Stimulated activated effector memory CD8-positive, alpha-beta T cell treated with anti-CD3 and anti-CD28 coated beads, Interleukin-12 subunit alpha, Interleukin-12 subunit beta, amount 100 ng/mL, for 72 hours (primary cell): ENCODE measurements around the gene ITGB4.

Source experiments
- ATAC-seq: fragments of 150-1000 bp; cut with Tn5 transposase; 2 replicates; pipeline ENCODE4 v1.10.0; 2021
- DNase-seq, 2 donors: peaks; one replicate each; pipeline ENCODE4 v3.0.0; 2021 to 2022; ENCODE audit warnings: low spot score in 2 of 2
- H3K27ac Mint-ChIP-seq: one replicate; pipeline ENCODE4 v1.8.0; 2022; ENCODE audit warnings: mild to moderate bottlenecking, mixed read lengths
- H3K36me3 Mint-ChIP-seq: one replicate; pipeline ENCODE4 v1.8.0; 2022; ENCODE audit warnings: mild to moderate bottlenecking, mixed read lengths
- H3K4me1 Mint-ChIP-seq: one replicate; pipeline ENCODE4 v1.8.0; 2022; ENCODE audit warnings: mixed read lengths
- H3K4me3 Mint-ChIP-seq: one replicate; pipeline ENCODE4 v1.8.0; 2022; ENCODE audit warnings: mild to moderate bottlenecking, mixed read lengths
- H3K9me3 Mint-ChIP-seq: one replicate; pipeline ENCODE4 v1.8.0; 2022; ENCODE audit warnings: mixed read lengths

The ITGB4 gene

DNA sequence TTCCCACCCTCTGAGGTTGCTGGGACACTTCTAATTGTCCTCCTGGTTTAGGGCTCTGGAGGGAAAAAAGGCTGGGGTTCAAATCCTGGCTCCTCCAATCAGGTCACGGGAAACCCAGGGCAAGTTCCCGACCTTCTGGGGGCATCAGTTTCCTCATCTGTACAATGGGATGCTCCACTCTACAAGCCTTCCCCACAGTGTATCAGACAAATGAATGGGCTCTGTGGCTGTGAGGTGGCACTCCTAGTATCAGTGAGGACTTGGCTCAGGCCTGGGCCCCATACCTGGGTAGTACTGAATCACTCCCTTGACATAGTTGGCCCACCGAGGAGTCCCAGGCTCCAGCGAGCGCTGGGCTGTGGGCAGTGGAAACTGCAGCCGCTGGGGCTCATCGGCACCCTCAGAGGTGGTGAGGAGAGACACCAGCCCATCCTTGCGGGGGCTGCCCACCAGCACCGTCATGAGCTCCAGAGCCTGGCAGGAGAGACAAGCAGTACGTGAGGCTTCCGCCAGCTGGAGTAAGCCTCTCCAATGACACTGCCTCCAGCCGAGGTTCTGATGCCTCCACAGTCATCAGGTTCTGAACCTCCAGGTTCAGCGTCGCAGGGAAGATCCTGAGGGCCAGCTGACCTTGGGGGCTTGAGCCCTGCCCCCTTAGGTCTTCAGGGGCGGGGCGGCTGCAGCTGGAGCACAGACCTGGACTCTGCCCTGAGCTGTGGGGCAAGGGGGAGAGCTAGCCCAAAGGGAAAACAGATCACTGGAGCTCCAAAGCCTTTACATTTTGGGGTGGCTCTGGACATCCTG is 42.6 kb downstream of the ITGB4 start:
- H3K27ac Mint-ChIP-seq, result peak overlapping the region; percentile 87
- H3K9me3 Mint-ChIP-seq, result no peaks in the 10 kb centered on the region
- H3K36me3 Mint-ChIP-seq, result peaks cover 13% of the 10 kb centered on the region
- peak overlapping the region; percentile 76 for H3K4me3 Mint-ChIP-seq
- ATAC-seq (no peak), DNase-seq (no peak)
- peaks cover 12% of the 10 kb centered on the region for H3K4me1 Mint-ChIP-seq

- ATAC-seq, result no peak
- H3K36me3 Mint-ChIP-seq, result peaks cover 8% of the 10 kb centered on the region
Measured at GRCh38 chr17:75764417-75764710, 43.1 kb downstream of the ITGB4 start.

DNA sequence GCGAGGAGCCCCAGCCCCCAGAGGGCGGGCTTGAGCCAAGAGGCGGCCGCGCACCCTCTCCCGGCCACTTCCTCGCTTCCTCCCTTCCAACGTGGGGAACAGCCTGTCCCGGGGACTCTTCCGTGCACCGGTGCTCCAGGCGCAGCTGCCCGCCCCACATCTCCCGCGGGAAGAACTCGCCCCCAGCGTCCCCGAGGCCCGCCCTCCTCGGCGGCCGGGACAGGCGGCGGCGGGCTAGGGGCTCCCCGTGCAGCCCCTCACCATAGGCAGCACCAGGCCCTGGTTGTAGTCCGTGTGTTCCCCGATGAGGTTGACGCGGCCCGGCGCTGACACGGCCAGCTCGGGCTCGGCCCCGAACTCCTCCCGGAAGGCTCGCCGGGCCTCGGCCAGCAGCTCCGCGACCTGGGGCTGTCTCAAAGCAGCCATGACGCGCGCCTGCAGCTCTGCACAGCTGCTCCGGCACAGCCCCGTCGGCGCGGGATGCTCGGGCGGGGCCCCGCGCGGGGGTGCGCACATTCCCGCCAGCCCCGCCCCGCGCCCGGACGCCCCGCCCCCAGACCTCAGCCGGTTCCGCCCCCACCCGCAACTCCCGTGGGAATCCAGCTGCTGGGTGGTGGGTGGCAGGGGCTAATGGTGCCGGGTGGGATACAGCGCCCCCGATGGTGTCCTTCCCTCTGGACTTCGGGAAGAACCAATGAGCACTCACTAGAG is 43.6 kb downstream of the ITGB4 start, which contains the start of gene GALK1:
GALK1 (minus strand) TSS at position 482 of the 711 bp plus-strand sequence; CDS start at position 426, 56 bp downstream.
- Mint-ChIP-seq H3K36me3 (peaks cover 7% of the 10 kb centered on the region), H3K4me1 (peaks cover 12% of the 10 kb centered on the region), H3K27ac (peak within 1 kb of the TSS; percentile 87), H3K9me3 (no peaks in the 10 kb centered on the region), H3K4me3 (peak within 1 kb of the TSS; percentile 76)
- ATAC-seq (peak; percentile 96), DNase-seq (peak; percentile 53 to 80)

More at GRCh38 chr17:75764417-75764710, 43.1 kb downstream of the ITGB4 start:
- Mint-ChIP-seq H3K9me3 (no peaks in the 10 kb centered on the region), H3K4me1 (peaks cover 12% of the 10 kb centered on the region), H3K27ac (peak overlapping the region; percentile 87), H3K4me3 (peak overlapping the region; percentile 76)
- DNase-seq, result no peak

DNA sequence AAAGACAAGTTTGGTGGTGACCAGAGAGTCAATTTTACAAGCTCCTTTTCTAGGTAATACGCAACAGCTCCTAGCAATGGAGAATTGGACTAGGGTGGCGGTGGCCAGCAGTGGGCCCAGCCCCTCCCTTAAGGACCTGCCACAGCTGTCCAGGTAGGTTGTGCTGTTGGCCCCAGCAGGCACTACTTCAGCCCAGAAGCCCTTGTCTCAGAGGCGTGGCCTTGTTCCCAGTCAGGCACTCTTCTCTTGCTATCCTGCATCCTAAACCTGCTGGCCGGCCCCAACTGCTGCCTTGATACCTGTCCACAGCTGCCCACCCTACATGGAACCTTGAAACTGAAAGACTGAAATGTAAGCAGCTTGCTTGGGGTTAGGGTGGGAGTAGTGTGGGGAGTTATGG is 44.7 kb downstream of the ITGB4 start:
- ATAC-seq (no peak), DNase-seq (no peak)
- Mint-ChIP-seq H3K4me1 (peaks cover 12% of the 10 kb centered on the region), H3K36me3 (peaks cover 7% of the 10 kb centered on the region), H3K27ac (no peak overlapping the region), H3K4me3 (peak overlapping the region; percentile 76), H3K9me3 (no peaks in the 10 kb centered on the region)

- ATAC-seq, result no peak
- DNase-seq, result no peak
- Mint-ChIP-seq H3K4me1 (peaks cover 5% of the 10 kb centered on the region), H3K36me3 (peaks cover 5% of the 10 kb centered on the region), H3K4me3 (no peak overlapping the region), H3K27ac (no peak overlapping the region), H3K9me3 (no peaks in the 10 kb centered on the region)
Measured at GRCh38 chr17:75767881-75768280, 46.6 kb downstream of the ITGB4 start.

DNA sequence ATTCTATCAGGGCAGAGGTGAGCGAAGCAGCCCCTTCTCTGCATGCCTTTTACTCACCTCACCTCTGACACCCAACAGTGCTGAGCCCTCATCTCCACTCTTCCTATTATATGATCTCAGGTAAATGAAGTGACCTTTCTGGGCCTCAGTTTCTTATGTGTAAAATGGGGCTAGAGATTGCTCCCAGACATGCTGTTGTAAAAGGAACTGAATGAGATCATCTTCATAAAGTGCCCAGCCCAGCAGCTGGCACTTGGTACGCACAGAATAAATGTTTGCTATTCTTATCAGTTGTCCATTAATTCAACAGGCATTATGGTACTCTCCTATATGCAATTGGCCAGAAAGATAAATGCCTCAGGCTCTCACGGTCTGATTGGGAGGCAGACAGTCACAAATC is 48.3 kb downstream of the ITGB4 start:
- no peak overlapping the region for H3K4me3 Mint-ChIP-seq
- no peaks in the 10 kb centered on the region for H3K9me3 Mint-ChIP-seq
- peaks cover 16% of the 10 kb centered on the region for H3K36me3 Mint-ChIP-seq
- H3K27ac Mint-ChIP-seq, result no peak overlapping the region
- H3K4me1 Mint-ChIP-seq, result no peaks in the 10 kb centered on the region
- ATAC-seq (no peak), DNase-seq (no peak)

DNA sequence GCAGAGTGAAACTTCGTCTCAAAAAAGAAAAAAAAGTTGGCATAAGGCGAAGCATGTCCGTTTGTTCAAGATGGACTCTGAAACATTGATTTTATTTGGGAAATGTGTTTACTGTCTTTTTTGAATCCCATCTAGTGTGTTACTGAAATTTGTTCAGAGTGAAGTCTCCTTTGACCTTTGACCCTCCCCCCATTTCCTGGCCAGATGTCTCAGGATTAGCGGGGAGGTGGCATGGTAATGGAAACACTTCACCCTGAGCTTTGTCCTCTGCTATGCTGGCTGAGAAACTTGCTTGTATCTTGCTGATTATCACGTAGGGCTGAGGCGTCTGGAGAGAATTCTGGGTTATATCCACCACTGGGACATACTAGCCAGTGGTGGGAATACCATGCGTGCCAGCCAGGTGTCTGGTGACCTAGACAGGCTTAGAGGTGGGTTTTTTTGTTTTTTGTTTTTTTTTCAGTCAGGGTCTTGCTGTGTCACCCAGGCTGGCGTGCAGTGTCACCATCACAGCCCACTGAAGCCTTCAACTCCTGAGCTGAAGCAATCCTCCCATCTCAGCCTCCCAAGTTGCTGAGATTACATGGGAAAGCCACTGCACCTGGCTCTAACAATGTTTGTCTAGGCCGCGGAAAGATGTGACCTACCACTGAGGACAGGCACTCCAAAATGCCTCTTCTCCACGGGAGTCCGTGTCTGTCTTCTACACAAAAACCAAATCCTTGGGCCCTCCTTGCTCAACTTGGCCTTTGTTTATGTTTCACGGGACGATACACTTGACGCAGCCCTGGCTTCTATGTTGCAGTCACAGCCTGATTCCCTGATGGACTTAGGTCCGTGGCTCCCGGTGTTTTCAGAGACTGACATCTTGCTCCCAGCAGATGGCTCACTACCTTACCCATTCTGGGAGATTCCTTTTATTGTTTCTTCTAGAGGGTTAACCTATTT is 50.3 kb downstream of the ITGB4 start:
- no peak overlapping the region for H3K27ac Mint-ChIP-seq
- H3K9me3 Mint-ChIP-seq, result no peaks in the 10 kb centered on the region
- DNase-seq (no peak), ATAC-seq (no peak)
- peaks cover 11% of the 10 kb centered on the region for H3K4me1 Mint-ChIP-seq
- H3K36me3 Mint-ChIP-seq, result peaks cover 36% of the 10 kb centered on the region
- H3K4me3 Mint-ChIP-seq, result no peak overlapping the region

DNA sequence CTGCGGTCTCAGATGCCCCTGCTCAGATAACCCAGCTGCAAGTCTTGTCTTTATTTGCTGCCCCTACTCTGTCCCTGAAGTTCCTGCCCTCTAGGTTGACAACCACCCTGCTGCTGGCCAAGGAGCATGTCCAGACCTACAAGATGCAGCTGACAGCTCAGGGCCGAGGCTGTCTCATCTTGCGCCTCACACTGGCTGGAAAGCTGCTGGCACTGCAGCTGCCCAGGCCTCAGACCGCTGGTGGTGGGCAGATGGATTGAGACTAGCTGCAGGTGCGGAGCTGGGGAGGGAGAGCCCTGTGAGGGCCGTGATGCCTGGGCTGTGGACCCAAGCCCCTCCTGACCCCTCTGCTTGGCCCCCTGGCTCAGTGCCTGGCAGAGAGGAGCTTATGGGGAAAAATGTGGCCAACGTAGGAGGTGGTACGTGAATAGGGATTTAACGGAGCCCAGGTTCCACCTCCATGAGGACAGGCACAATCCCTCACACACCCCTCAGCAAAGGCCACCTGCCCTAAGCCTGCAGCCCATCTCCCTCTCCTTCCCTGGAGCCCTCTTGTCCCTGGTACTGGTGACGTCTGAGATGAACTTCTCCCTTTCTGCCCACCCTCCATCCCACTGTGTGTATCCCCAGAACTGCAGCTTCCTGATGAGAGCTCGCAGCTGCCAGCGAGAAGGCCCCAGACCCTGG is 52.0 kb downstream of the ITGB4 start:
- no peak for ATAC-seq

GRCh38 chr17:75773808-75774470 is 52.7 kb downstream of the ITGB4 start:
- Mint-ChIP-seq H3K4me3 (no peak overlapping the region), H3K9me3 (no peaks in the 10 kb centered on the region), H3K27ac (peak overlapping the region; percentile 99), H3K4me1 (peaks cover 32% of the 10 kb centered on the region), H3K36me3 (peaks cover 60% of the 10 kb centered on the region)
- ATAC-seq (no peak), DNase-seq (no peak)

More for the DNA sequence above, 52.0 kb downstream of the ITGB4 start:
- no peaks in the 10 kb centered on the region for H3K9me3 Mint-ChIP-seq
- H3K27ac Mint-ChIP-seq, result peak overlapping the region; percentile 99
- no peak overlapping the region for H3K4me3 Mint-ChIP-seq
- H3K4me1 Mint-ChIP-seq, result peaks cover 27% of the 10 kb centered on the region
- DNase-seq, result no peak
- peaks cover 53% of the 10 kb centered on the region for H3K36me3 Mint-ChIP-seq

DNA sequence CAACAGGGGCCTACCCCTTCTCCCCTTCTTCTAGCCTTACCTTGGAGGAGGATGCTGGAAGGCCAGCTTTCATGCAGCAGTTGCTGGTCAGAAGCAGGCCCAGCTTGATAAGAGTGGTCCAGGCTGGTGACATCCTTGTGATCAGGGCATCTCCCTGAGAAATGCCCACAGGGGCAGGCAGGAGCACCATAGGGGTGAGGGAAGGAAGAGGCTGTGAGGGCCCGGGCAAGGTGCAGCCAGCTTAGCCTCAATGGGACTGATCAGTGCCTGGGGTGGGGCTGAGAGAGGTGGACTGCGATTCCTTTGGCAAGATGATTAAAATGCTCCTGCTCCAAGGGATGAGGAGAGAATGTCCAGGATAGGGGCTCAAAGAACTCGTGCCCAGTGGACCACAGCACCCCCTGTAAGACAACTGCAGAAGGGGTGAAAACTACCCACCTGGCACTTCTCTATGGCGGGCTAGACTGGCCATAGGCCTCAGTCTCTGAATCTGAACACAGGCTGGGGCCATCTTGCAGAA is 53.3 kb downstream of the ITGB4 start:
- DNase-seq (peak in 1 of 2 donors; percentile 68), ATAC-seq (no peak)
- peaks cover 65% of the 10 kb centered on the region for H3K36me3 Mint-ChIP-seq
- H3K4me3 Mint-ChIP-seq, result no peak overlapping the region
- H3K27ac Mint-ChIP-seq, result peak overlapping the region; percentile 99
- no peaks in the 10 kb centered on the region for H3K9me3 Mint-ChIP-seq
- H3K4me1 Mint-ChIP-seq, result peaks cover 34% of the 10 kb centered on the region

- peak overlapping the region; percentile 77 for H3K4me3 Mint-ChIP-seq
- DNase-seq, result peak in 1 of 2 donors; percentile 71
- ATAC-seq, result no peak
- peaks cover 39% of the 10 kb centered on the region for H3K4me1 Mint-ChIP-seq
- H3K27ac Mint-ChIP-seq, result peak overlapping the region; percentile 99
- peaks cover 71% of the 10 kb centered on the region for H3K36me3 Mint-ChIP-seq
- no peaks in the 10 kb centered on the region for H3K9me3 Mint-ChIP-seq
Measured at GRCh38 chr17:75774991-75775668, 53.9 kb downstream of the ITGB4 start.

DNA sequence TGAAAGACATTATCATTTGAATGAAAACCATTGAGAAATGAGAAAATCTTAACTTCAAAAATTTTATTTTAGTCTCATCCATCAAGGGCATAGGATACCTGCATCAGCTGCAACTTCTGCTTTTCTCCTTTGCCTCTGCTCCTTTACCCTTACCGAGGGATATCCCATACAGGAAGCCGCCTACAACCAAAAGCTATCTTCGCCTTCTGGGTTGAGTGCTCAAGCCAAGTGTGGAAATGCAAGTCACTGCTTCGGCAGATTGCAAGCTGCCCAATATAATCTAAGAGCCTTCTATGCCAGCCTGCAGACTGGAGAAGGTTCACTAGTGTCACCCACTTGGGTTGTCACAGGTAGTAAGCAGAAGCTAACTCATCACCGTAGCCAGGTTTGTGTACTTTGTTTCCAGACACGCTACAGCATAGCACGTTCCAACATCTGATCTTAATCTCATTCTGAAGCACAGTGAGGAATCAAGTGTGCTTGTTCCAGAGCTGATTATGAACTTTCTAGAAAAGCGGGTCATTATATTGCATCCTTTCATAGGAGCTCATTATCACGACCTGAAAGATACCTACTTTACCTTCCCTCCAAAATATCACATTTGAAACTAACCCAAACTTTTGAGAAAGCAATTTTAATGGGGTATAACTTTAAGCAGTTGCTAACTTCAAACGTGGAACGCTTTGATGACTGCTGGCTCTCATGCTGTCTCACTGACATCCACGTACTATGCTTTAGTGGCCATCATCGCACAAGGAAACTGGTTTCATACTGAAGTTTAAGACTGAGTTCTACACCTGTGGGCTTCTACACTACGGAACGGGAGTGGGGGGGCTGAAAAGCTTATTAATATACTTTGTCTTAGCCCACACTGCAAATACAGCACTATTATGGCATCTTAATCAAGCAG is 55.4 kb downstream of the ITGB4 start:
- no peak for DNase-seq
- peak overlapping the region; percentile 99 for H3K27ac Mint-ChIP-seq
- H3K4me3 Mint-ChIP-seq, result peak overlapping the region; percentile 77
- no peaks in the 10 kb centered on the region for H3K9me3 Mint-ChIP-seq
- H3K36me3 Mint-ChIP-seq, result peaks cover 72% of the 10 kb centered on the region
- ATAC-seq, result no peak
- peaks cover 39% of the 10 kb centered on the region for H3K4me1 Mint-ChIP-seq
